Chondrocyte (in vitro differentiated cells): ENCODE data around the gene STK17B. TPM values are rescaled to one million over a fixed set of nuclear protein-coding genes. Genes with fewer than 3 reads are reported as not detected.

Experiments used
- DNase-seq: peaks from one replicate; pipeline ENCODE4 v3.0.0; 2021; ENCODE audit warnings: mixed read lengths, low spot score
- H3K27ac Mint-ChIP-seq: one replicate; pipeline ENCODE4 v1.8.0; 2021; ENCODE audit warnings: mild to moderate bottlenecking, moderate library complexity, mixed read lengths; ENCODE audit not compliant: unreplicated experiment
- H3K27me3 Mint-ChIP-seq: 2 replicates; pipeline ENCODE4 v1.8.0; 2021; ENCODE audit warnings: low read depth, mixed read lengths
- H3K36me3 Mint-ChIP-seq: 2 replicates; pipeline ENCODE4 v1.8.0; 2021; ENCODE audit warnings: low read depth, mixed read lengths
- H3K4me1 Mint-ChIP-seq: 2 replicates; pipeline ENCODE4 v1.8.0; 2021; ENCODE audit warnings: low read depth, mild to moderate bottlenecking, mixed read lengths
- H3K4me3 Mint-ChIP-seq: one replicate; pipeline ENCODE4 v1.8.0; 2021; ENCODE audit warnings: mild to moderate bottlenecking, moderate library complexity, mixed read lengths; ENCODE audit not compliant: unreplicated experiment
- H3K9me3 Mint-ChIP-seq: 2 replicates; pipeline ENCODE4 v1.8.0; 2021; ENCODE audit warnings: low read depth, mixed read lengths
- CTCF ChIP-seq: fragments of 200-600 bp; sonication (generic); IDR thresholded peaks from 2 replicates; pipeline ENCODE4 v1.5.0; 2021; ENCODE audit warnings: antibody characterized with exemption, mild to moderate bottlenecking, moderate library complexity
- total RNA-seq: library from RNA; stranded (reverse); gene quantifications from 3 replicates; pipeline ENCODE4 v1.2.1, GENCODE V29; 2021

Gene STK17B
- total RNA-seq, 1 donor from 2014 or later, result 37.2 TPM

- Mint-ChIP-seq H3K4me3 (no peak overlapping the region), H3K27ac (no peak overlapping the region), H3K9me3 (peaks cover 25% of the 10 kb centered on the region), H3K36me3 (peaks cover 23% of the 10 kb centered on the region), H3K4me1 (peaks cover 7% of the 10 kb centered on the region), H3K27me3 (no peaks in the 10 kb centered on the region)
- DNase-seq, result no peak
- peak; percentile 81 for TF ChIP-seq CTCF
These were observed 39.9 kb downstream of the STK17B start for GRCh38 chr2:196131384-196131937.

- Mint-ChIP-seq H3K4me1 (peaks cover 17% of the 10 kb centered on the region), H3K4me3 (no peak overlapping the region), H3K27me3 (no peaks in the 10 kb centered on the region), H3K36me3 (peaks cover 19% of the 10 kb centered on the region), H3K27ac (no peak overlapping the region), H3K9me3 (peaks cover 25% of the 10 kb centered on the region)
- no peak for TF ChIP-seq CTCF
- no peak for DNase-seq
These were observed 41.1 kb downstream of the STK17B start for GRCh38 chr2:196130039-196130825.

GRCh38 chr2:196128749-196129148 lies 42.6 kb downstream of the STK17B start:
- peaks cover 18% of the 10 kb centered on the region for H3K36me3 Mint-ChIP-seq
- H3K27ac Mint-ChIP-seq, result no peak overlapping the region
- no peak for TF ChIP-seq CTCF

GRCh38 chr2:196125596-196125995 lies 45.8 kb downstream of the STK17B start:
- DNase-seq, result no peak
- Mint-ChIP-seq H3K27ac (peak overlapping the region; percentile 22), H3K9me3 (peaks cover 11% of the 10 kb centered on the region)

More at GRCh38 chr2:196128749-196129148, 42.6 kb downstream of the STK17B start:
- no peak for DNase-seq
- Mint-ChIP-seq H3K4me3 (no peak overlapping the region), H3K27me3 (no peaks in the 10 kb centered on the region), H3K4me1 (peaks cover 29% of the 10 kb centered on the region), H3K9me3 (peaks cover 25% of the 10 kb centered on the region)

More at GRCh38 chr2:196125596-196125995, 45.8 kb downstream of the STK17B start:
- H3K27me3 Mint-ChIP-seq, result no peaks in the 10 kb centered on the region
- peaks cover 5% of the 10 kb centered on the region for H3K36me3 Mint-ChIP-seq
- H3K4me3 Mint-ChIP-seq, result peak overlapping the region; percentile 19
- TF ChIP-seq CTCF, result no peak
- peaks cover 32% of the 10 kb centered on the region for H3K4me1 Mint-ChIP-seq
